Keratinocyte (primary cell): ENCODE measurements around the gene AKIP1.

Experiments used
- CTCF ChIP-seq, 3 experiments: IDR thresholded peaks in 1 of 3; conservative IDR thresholded peaks in 1 of 3; optimal IDR thresholded peaks in 1 of 3; 2 replicates in 2 of 3; 3 replicates in 1 of 3; pipeline versions ENCODE3 to v1.5.1; 2011; ENCODE audit warnings: low read length in 3 of 3, mild to moderate bottlenecking in 3 of 3, moderate library complexity in 2 of 3, control low read depth in 1 of 3, inconsistent platforms in 1 of 3; ENCODE audit not compliant: insufficient read depth in 2 of 3; ENCODE audit errors: extremely low read depth in 1 of 3
- EZH2 ChIP-seq: IDR thresholded peaks from one replicate; pipeline ENCODE4 v1.6.1; 2012; ENCODE audit warnings: inconsistent platforms, mild to moderate bottlenecking, low read length, moderate library complexity

DNA sequence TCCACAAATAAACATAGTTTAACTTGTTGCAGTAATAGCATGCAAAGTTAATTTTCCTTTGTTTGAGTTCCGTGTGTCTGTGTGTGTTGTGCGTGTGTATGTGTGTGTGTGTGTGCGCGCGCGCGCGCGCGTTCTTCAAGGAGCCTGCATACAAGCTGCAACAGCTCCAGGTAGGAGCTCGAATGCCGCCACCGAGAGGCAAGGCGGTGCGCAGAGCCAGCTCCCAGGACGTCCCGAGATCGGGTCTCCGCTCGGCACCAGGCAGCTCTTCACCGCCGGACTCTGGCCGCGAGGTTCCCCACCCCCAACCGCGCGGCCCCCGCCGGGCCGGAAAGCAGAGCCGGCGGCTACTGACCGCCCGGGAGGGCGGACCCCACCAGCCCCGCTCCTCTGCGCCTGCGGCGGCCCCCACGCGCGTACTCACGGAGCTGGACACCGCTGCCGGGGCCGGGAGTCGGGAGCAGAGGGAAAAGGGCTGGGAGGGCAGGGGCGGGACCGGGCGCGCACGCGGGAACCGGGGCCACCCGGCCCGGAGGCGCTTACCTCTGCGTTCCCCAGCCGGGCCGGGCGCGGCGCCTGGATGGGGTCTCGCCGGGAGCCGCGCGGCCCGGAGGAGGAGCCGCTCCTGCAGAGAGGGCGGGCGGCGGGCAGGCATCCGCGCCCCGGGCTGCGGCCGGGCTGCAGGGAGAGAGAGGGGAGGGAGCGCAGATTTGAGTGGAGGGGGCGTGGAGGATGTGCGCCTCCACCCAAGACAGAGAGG, 40.4 kb upstream of the AKIP1 start:
- TF ChIP-seq CTCF (optimal IDR thresholded peaks at IDR 0.05 in 1 of 3, IDR thresholded peaks at IDR 0.05 in 1 of 3, conservative IDR thresholded peaks at IDR 0.05 in 1 of 3; ENCODE audit: extremely low read depth in 1 of 3, insufficient read depth in 2 of 3, low read length in 3 of 3) = peak in 2 of 3 experiments; percentile 15 to 57
- no peak for TF ChIP-seq EZH2
